A673 (cell line): Measurements from ENCODE around the gene PLCG2. TPM values are rescaled to one million over a fixed set of nuclear protein-coding genes. Genes with fewer than 3 reads are reported as not detected.

Source experiments
- BruUV-seq: library from RNA; stranded (reverse); fragments of 400-500 nt; replicated peaks from 2 replicates; lab custom pipeline; 2021; lab: Mats Ljungman, UMichigan
- CTCF ChIA-PET: fragments of 300-600 bp; sonication (Branson Sonifier 250); formaldehyde crosslinking; loops from one replicate; lab custom pipeline; 2022; ENCODE audit warnings: antibody characterized with exemption; lab: Charles Lee
- POLR2A ChIA-PET: fragments of 300-600 bp; sonication (Branson Sonifier 250); formaldehyde crosslinking; loops from one replicate; lab custom pipeline; 2022; ENCODE audit warnings: antibody characterized with exemption; ENCODE audit not compliant: low non-redundant PET; lab: Charles Lee
- DNase-seq: peaks from one replicate; pipeline ENCODE4 v3.0.0-alpha.2; 2015; ENCODE audit warnings: low spot score
- H3K27ac ChIP-seq: fragments of 200-600 bp; sonication (generic); 2 replicates; pipeline ENCODE4 v1.5.1; 2016; ENCODE audit warnings: mixed run types, low read depth, mild to moderate bottlenecking, mixed read lengths, antibody characterized with exemption, low read length; ENCODE audit not compliant: poor library complexity, severe bottlenecking
- H3K27me3 ChIP-seq: fragments of 200-600 bp; sonication (generic); replicated peaks from 2 replicates; pipeline ENCODE4 v1.6.1; 2017; ENCODE audit warnings: mixed run types, low read depth, mild to moderate bottlenecking, mixed read lengths, antibody characterized with exemption, low read length; ENCODE audit not compliant: insufficient read depth, poor library complexity
- H3K36me3 ChIP-seq: fragments of 200-600 bp; sonication (generic); 2 replicates; pipeline ENCODE4 v1.6.1; 2016; ENCODE audit warnings: mixed run types, mild to moderate bottlenecking, mixed read lengths, antibody characterized with exemption, low read length; ENCODE audit not compliant: insufficient read depth, poor library complexity, severe bottlenecking
- H3K4me1 ChIP-seq: fragments of 200-600 bp; sonication (generic); 2 replicates; pipeline ENCODE4 v1.6.1; 2017; ENCODE audit warnings: mixed run types, mild to moderate bottlenecking, mixed read lengths, antibody characterized with exemption, low read length; ENCODE audit not compliant: insufficient read depth, poor library complexity, severe bottlenecking
- H3K4me3 ChIP-seq: fragments of 200-600 bp; sonication (generic); 2 replicates; pipeline ENCODE4 v1.5.1; 2016; ENCODE audit warnings: low read depth, mixed run types, mild to moderate bottlenecking, mixed read lengths, low read length; ENCODE audit not compliant: poor library complexity, severe bottlenecking
- H3K9me3 ChIP-seq: fragments of 200-600 bp; sonication (generic); 2 replicates; pipeline ENCODE4 v1.6.1; 2016; ENCODE audit warnings: mixed run types, low read depth, mild to moderate bottlenecking, mixed read lengths, antibody characterized with exemption, low read length; ENCODE audit not compliant: poor library complexity, severe bottlenecking
- CTCF ChIP-seq: fragments of 300-800, 200-600 bp; sonication (generic); conservative IDR thresholded peaks from 2 replicates; pipeline ENCODE4 v1.5.1; 2017; ENCODE audit warnings: low read depth, mild to moderate bottlenecking, antibody characterized with exemption, low read length, moderate library complexity, mixed read lengths
- EZH2 ChIP-seq: fragments of 200-600 bp; sonication (generic); IDR thresholded peaks from 2 replicates; pipeline ENCODE4 v1.6.1; 2017; ENCODE audit warnings: borderline replicate concordance, low read depth, mild to moderate bottlenecking, mixed read lengths, antibody characterized with exemption, low read length; ENCODE audit not compliant: poor library complexity, severe bottlenecking
- intact Hi-C: fragments of 100-400 bp; cut with micrococcal nuclease; formaldehyde crosslinking; loops from one replicate; pipeline ENCODE4 v1.10.0; 2022; ENCODE audit not compliant: unreplicated experiment
- total RNA-seq: library from RNA; stranded (reverse); gene quantifications from 2 replicates; pipeline ENCODE4 v1.2.3, GENCODE V29; 2021

PLCG2 gene
- total RNA-seq, 1 experiment from 2014 or later, result 9.6 TPM

GRCh38 chr16:81754858-81755257 is 24.2 kb upstream of the PLCG2 start:
- intact Hi-C loops, result no loop called here
- Histone ChIP-seq H3K36me3 (no peaks in the 10 kb centered on the region), H3K4me1 (no peaks in the 10 kb centered on the region), H3K27me3 (no peaks in the 10 kb centered on the region), H3K4me3 (no peak overlapping the region), H3K27ac (no peak overlapping the region), H3K9me3 (no peaks in the 10 kb centered on the region)
- TF ChIP-seq EZH2, result no peak
- no peak for TF ChIP-seq CTCF
- ChIA-PET POLR2A (no interaction called here), CTCF (no interaction called here)
- no TSS peak for BruUV-seq
- no peak for DNase-seq

- peak; percentile 16 for DNase-seq
- TF ChIP-seq EZH2 (no peak), CTCF (no peak)
- POLR2A ChIA-PET, result no interaction called here
- BruUV-seq, result no TSS peak
- no peaks in the 10 kb centered on the region for H3K9me3 ChIP-seq
- no peak overlapping the region for H3K27ac ChIP-seq
- H3K27me3 ChIP-seq, result no peaks in the 10 kb centered on the region
- H3K4me1 ChIP-seq, result no peaks in the 10 kb centered on the region
- no peak overlapping the region for H3K4me3 ChIP-seq
- CTCF ChIA-PET, result no interaction called here
- no peaks in the 10 kb centered on the region for H3K36me3 ChIP-seq
- intact Hi-C loops, result no loop called here
Measured at GRCh38 chr16:81755915-81756614, 23.0 kb upstream of the PLCG2 start.

GRCh38 chr16:81756615-81757356 is 22.3 kb upstream of the PLCG2 start:
- no peak for TF ChIP-seq CTCF
- no peak for TF ChIP-seq EZH2
- Histone ChIP-seq H3K27ac (no peak overlapping the region), H3K4me1 (no peaks in the 10 kb centered on the region), H3K4me3 (no peak overlapping the region), H3K9me3 (no peaks in the 10 kb centered on the region), H3K27me3 (no peaks in the 10 kb centered on the region), H3K36me3 (no peaks in the 10 kb centered on the region)
- intact Hi-C loops, result no loop called here
- CTCF ChIA-PET, result no interaction called here
- BruUV-seq, result no TSS peak
- no peak for DNase-seq
- POLR2A ChIA-PET, result no interaction called here
